H1 (cell line): ENCODE results near the gene CNGA1. TPM values are rescaled to one million over a fixed set of nuclear protein-coding genes. Genes with fewer than 3 reads are reported as not detected.

ENCODE experiments used
- CTCF ChIA-PET: fragments of 300-600 bp; sonication (Branson Sonifier 250); formaldehyde crosslinking; loops from one replicate; lab custom pipeline; 2021; ENCODE audit not compliant: partially characterized antibody; lab: Charles Lee
- POLR2A ChIA-PET: fragments of 300-600 bp; sonication (Branson Sonifier 250); formaldehyde crosslinking; loops from one replicate; lab custom pipeline; 2021; ENCODE audit warnings: inconsistent platforms; ENCODE audit not compliant: partially characterized antibody; lab: Charles Lee
- DNase-seq, 2 experiments: peaks; one replicate each; pipeline versions ENCODE4 v3.0.0 to v3.0.0-alpha.2; 2010 to 2022; ENCODE audit warnings: low spot score in 2 of 2, low read depth in 1 of 2, mixed read lengths in 1 of 2
- FAIRE-seq: peaks from 2 replicates; lab custom pipeline; 2011; peaks lifted over from hg19 to GRCh38; lab: Jason Lieb, UNC
- H2AFZ ChIP-seq: 2 replicates; pipeline ENCODE4 v1.8.1; 2012; ENCODE audit warnings: low read length, inconsistent platforms
- H2AK5ac ChIP-seq: 2 replicates; pipeline ENCODE4 v1.6.1; 2013; ENCODE audit warnings: low read depth, low read length
- H2BK120ac ChIP-seq: replicated peaks from 2 replicates; pipeline ENCODE3; 2013; ENCODE audit warnings: low read depth, low read length, inconsistent platforms
- H2BK12ac ChIP-seq: 2 replicates; pipeline ENCODE4 v1.6.1; 2013; ENCODE audit warnings: low read depth, low read length
- H2BK15ac ChIP-seq: 2 replicates; pipeline ENCODE4 v1.6.1; 2013; ENCODE audit warnings: low read length
- H2BK20ac ChIP-seq: 2 replicates; pipeline ENCODE4 v1.6.1; 2013; ENCODE audit warnings: low read length
- H2BK5ac ChIP-seq: 2 replicates; pipeline ENCODE4 v1.6.1; 2013; ENCODE audit warnings: low read depth, low read length
- H3K14ac ChIP-seq: 2 replicates; pipeline ENCODE4 v1.6.1; 2013; ENCODE audit warnings: inconsistent platforms; ENCODE audit not compliant: insufficient read length
- H3K18ac ChIP-seq: 2 replicates; pipeline ENCODE4 v1.6.1; 2013; ENCODE audit warnings: low read length; ENCODE audit errors: extremely low read depth
- H3K23ac ChIP-seq: 2 replicates; pipeline ENCODE4 v1.6.1; 2013; ENCODE audit warnings: inconsistent platforms; ENCODE audit not compliant: insufficient read length
- H3K23me2 ChIP-seq: 2 replicates; pipeline ENCODE4 v1.6.1; 2013; ENCODE audit warnings: low read depth, low read length
- H3K27ac ChIP-seq: 2 replicates; pipeline ENCODE4 v1.6.1; 2011; ENCODE audit warnings: low read depth, low read length, inconsistent platforms
- H3K27me3 ChIP-seq, 4 experiments: replicated peaks in 1 of 4; 1 replicate in 1 of 4; 2 replicates in 3 of 4; pipeline versions ENCODE4 v1.6.1 to v1.8.1; 2011 to 2013; ENCODE audit warnings: low read length in 3 of 4, mild to moderate bottlenecking in 3 of 4, inconsistent platforms in 2 of 4, mixed read lengths in 2 of 4, moderate library complexity in 1 of 4; ENCODE audit not compliant: control insufficient read depth in 3 of 4, insufficient read depth in 3 of 4; ENCODE audit errors: extremely low read depth in 1 of 4
- H3K36me3 ChIP-seq, 4 experiments: 2 replicates each; pipeline versions ENCODE4 v1.6.1 to v1.8.1; 2011 to 2013; ENCODE audit warnings: mild to moderate bottlenecking in 4 of 4, low read length in 3 of 4, moderate library complexity in 2 of 4, control low read depth in 1 of 4, inconsistent platforms in 1 of 4; ENCODE audit not compliant: insufficient read depth in 4 of 4, control insufficient read depth in 2 of 4
- H3K4ac ChIP-seq: replicated peaks from 2 replicates; pipeline ENCODE3; 2013; ENCODE audit warnings: low read length, low read depth, mixed read lengths, inconsistent platforms; ENCODE audit not compliant: insufficient read length
- H3K4me1 ChIP-seq, 4 experiments: replicated peaks in 1 of 4; 1 replicate in 1 of 4; 2 replicates in 3 of 4; pipeline versions ENCODE4 v1.6.1 to v1.8.1; 2011 to 2013; ENCODE audit warnings: low read length in 3 of 4, inconsistent platforms in 2 of 4, mixed read lengths in 1 of 4; ENCODE audit not compliant: insufficient read depth in 4 of 4, control insufficient read depth in 3 of 4
- H3K4me2 ChIP-seq, 2 experiments: 2 replicates each; pipeline versions ENCODE4 v1.6.1 to v1.8.1; 2011 to 2013; ENCODE audit warnings: low read depth in 2 of 2, low read length in 2 of 2, control low read depth in 1 of 2, inconsistent platforms in 1 of 2, mild to moderate bottlenecking in 1 of 2; ENCODE audit not compliant: insufficient read depth in 1 of 2
- H3K4me3 ChIP-seq, 4 experiments: fragments of 200-600, 300-600 bp in 1 of 4; sonication (generic), shearing (Covaris generic), sonication (Bioruptor Twin) in 1 of 4; 2 replicates each; pipeline versions ENCODE4 v1.5.1 to v1.8.1; 2011 to 2016; ENCODE audit warnings: low read length in 4 of 4, low read depth in 3 of 4, control low read depth in 2 of 4, inconsistent platforms in 2 of 4, mild to moderate bottlenecking in 2 of 4, mixed read lengths in 1 of 4, moderate library complexity in 1 of 4; ENCODE audit not compliant: insufficient read depth in 2 of 4; ENCODE audit errors: extremely low read depth in 1 of 4
- H3K56ac ChIP-seq: replicated peaks from 2 replicates; pipeline ENCODE3; 2013; ENCODE audit warnings: low read depth, mild to moderate bottlenecking, mixed read lengths, low read length, inconsistent platforms; ENCODE audit not compliant: insufficient read length
- H3K79me1 ChIP-seq: 2 replicates; pipeline ENCODE4 v1.6.1; 2013; ENCODE audit warnings: low read depth, low read length, control low read depth
- H3K79me2 ChIP-seq, 2 experiments: 2 replicates each; pipeline versions ENCODE4 v1.6.1 to v1.8.1; 2012 to 2013; ENCODE audit warnings: low read length in 2 of 2, mild to moderate bottlenecking in 2 of 2, inconsistent platforms in 1 of 2; ENCODE audit not compliant: insufficient read depth in 2 of 2, control insufficient read depth in 1 of 2
- H3K9ac ChIP-seq, 4 experiments: replicated peaks in 1 of 4; 1 replicate in 1 of 4; 2 replicates in 3 of 4; pipeline versions ENCODE4 v1.6.1 to v1.8.1; 2011 to 2013; ENCODE audit warnings: low read depth in 3 of 4, low read length in 3 of 4, control low read depth in 2 of 4, mild to moderate bottlenecking in 2 of 4, moderate library complexity in 2 of 4, inconsistent platforms in 1 of 4; ENCODE audit errors: extremely low read depth in 1 of 4
- H3K9me3 ChIP-seq, 2 experiments: 2 replicates each; pipeline versions ENCODE4 v1.6.1 to v1.8.1; 2012 to 2013; ENCODE audit warnings: mild to moderate bottlenecking in 2 of 2, moderate library complexity in 2 of 2, control low read depth in 1 of 2, inconsistent platforms in 1 of 2, low read depth in 1 of 2, low read length in 1 of 2, mixed read lengths in 1 of 2; ENCODE audit not compliant: insufficient read depth in 2 of 2
- H4K20me1 ChIP-seq, 2 experiments: replicated peaks in 1 of 2; 2 replicates each; pipeline versions ENCODE3 to v1.8.1; 2011 to 2013; ENCODE audit warnings: inconsistent platforms in 2 of 2, low read length in 2 of 2, mild to moderate bottlenecking in 1 of 2; ENCODE audit not compliant: insufficient read depth in 2 of 2, control insufficient read depth in 1 of 2
- H4K5ac ChIP-seq: 2 replicates; pipeline ENCODE4 v1.6.1; 2013; ENCODE audit warnings: low read length, low read depth, mixed read lengths, inconsistent platforms; ENCODE audit not compliant: insufficient read length
- H4K8ac ChIP-seq: 2 replicates; pipeline ENCODE4 v1.8.0; 2013; ENCODE audit warnings: mild to moderate bottlenecking, moderate library complexity, low read length, inconsistent platforms; ENCODE audit not compliant: insufficient read depth; ENCODE audit errors: extremely low read depth
- H4K91ac ChIP-seq: replicated peaks from 2 replicates; pipeline ENCODE3; 2013; ENCODE audit warnings: low read length, mixed read lengths, inconsistent platforms; ENCODE audit not compliant: insufficient read length
- BCL11A ChIP-seq, 2 experiments: IDR thresholded peaks; one replicate each; pipeline ENCODE4 v1.6.1; 2011; ENCODE audit warnings: low read depth in 2 of 2, low read length in 2 of 2, mild to moderate bottlenecking in 2 of 2
- BRCA1 ChIP-seq: IDR thresholded peaks from 2 replicates; pipeline ENCODE4 v1.6.1; 2012; ENCODE audit warnings: low read depth, low read length, improper control_type of control experiment
- CBX8 ChIP-seq: fragments of 300-800, 300-1000 bp; sonication (generic); IDR thresholded peaks from 2 replicates; pipeline ENCODE4 v1.7.1; 2016; ENCODE audit warnings: low read depth, low read length, borderline replicate concordance
- CTCF ChIP-seq, 3 experiments: IDR thresholded peaks; 1 replicate in 2 of 3; 2 replicates in 1 of 3; pipeline versions ENCODE4 v1.5.1 to v1.6.1; 2011; ENCODE audit warnings: low read length in 3 of 3, mild to moderate bottlenecking in 3 of 3, inconsistent platforms in 2 of 3, low read depth in 1 of 3, moderate library complexity in 1 of 3; ENCODE audit not compliant: insufficient read depth in 1 of 3; ENCODE audit errors: control extremely low read depth in 1 of 3
- EZH2 ChIP-seq: fragments of 200-600 bp; sonication (generic); IDR thresholded peaks from 2 replicates; pipeline ENCODE4 v1.7.1; 2012; ENCODE audit warnings: low read depth, mild to moderate bottlenecking, moderate library complexity, low read length, inconsistent platforms; ENCODE audit not compliant: severe bottlenecking
- FOSL1 ChIP-seq: IDR thresholded peaks from 2 replicates; pipeline ENCODE4 v1.6.1; 2011; ENCODE audit warnings: mild to moderate bottlenecking, low read depth, low read length, moderate library complexity; ENCODE audit not compliant: insufficient read depth
- HDAC6 ChIP-seq: IDR thresholded peaks from one replicate; pipeline ENCODE4 v1.7.1; 2012; ENCODE audit warnings: low read depth, mild to moderate bottlenecking, inconsistent platforms, low read length, moderate library complexity
- JUND ChIP-seq: IDR thresholded peaks from 2 replicates; pipeline ENCODE4 v1.6.1; 2011; ENCODE audit warnings: mild to moderate bottlenecking, improper control_type of control experiment, low read length
- RFX5 ChIP-seq: IDR thresholded peaks from 2 replicates; pipeline ENCODE4 v1.6.1; 2011; ENCODE audit warnings: low read depth, low read length, improper control_type of control experiment, borderline replicate concordance
- SP1 ChIP-seq: IDR thresholded peaks from 2 replicates; pipeline ENCODE4 v1.6.1; 2011; ENCODE audit warnings: low read depth, low read length
- SP4 ChIP-seq: IDR thresholded peaks from 2 replicates; pipeline ENCODE4 v1.6.1; 2012; ENCODE audit warnings: low read length, inconsistent platforms
- SUZ12 ChIP-seq: fragments of 200-600 bp; sonication (generic); IDR thresholded peaks from 2 replicates; pipeline ENCODE4 v1.6.1; 2012; ENCODE audit warnings: mild to moderate bottlenecking, inconsistent platforms, low read length, moderate library complexity, mixed read lengths
- TAF1 ChIP-seq: IDR thresholded peaks from 2 replicates; pipeline ENCODE4 v1.6.1; 2011; ENCODE audit warnings: mild to moderate bottlenecking, low read depth, low read length
- polyA plus RNA-seq, 7 experiments: library from polyadenylated mRNA; depleted of rRNA in 3 of 7; stranded (reverse) in 5 of 7; unstranded in 2 of 7; fragments of >200 nt in 5 of 7; fragments of 200-250 nt in 2 of 7; gene quantifications; 1 replicate in 5 of 7; 2 replicates in 1 of 7; 4 replicates in 1 of 7; pipeline versions ENCODE4 v1.2.1 to v1.2.3, GENCODE V29; 2011 to 2013; ENCODE audit warnings: missing spikeins in 2 of 7, mixed read lengths in 2 of 7
- total RNA-seq: library from RNA; stranded (reverse); fragmentation: NEBNext Ultra II Directional; extraction: Animal tissue kit (Norgen Biotek cat#: 25700); gene quantifications from 2 replicates; pipeline ENCODE4 v1.2.1, GENCODE V29; 2021

CNGA1 gene
- total and polyA plus RNA-seq, 2 of the 8 experiments (the other 6 are each of a cell fraction or from before 2014, with no cell fraction given) = 0.17 to 0.54 TPM

GRCh38 chr4:48008021-48008596 is 8.4 kb downstream of the CNGA1 start:
- no peaks in the 10 kb centered on the region for H3K27me3 ChIP-seq
- no peak overlapping the region for H2AFZ ChIP-seq
- no peak overlapping the region for H2AK5ac ChIP-seq
- no peak overlapping the region for H3K4me3 ChIP-seq
- no peak for FAIRE-seq
- peaks cover 0 to 20% (median 2%) of the 10 kb centered on the region in 4 experiments; a peak in 1 of 8 replicates for H3K36me3 ChIP-seq
- H2BK20ac ChIP-seq = no peak overlapping the region
- H3K4ac ChIP-seq = no peak overlapping the region
- no peak overlapping the region for H3K18ac ChIP-seq
- H3K23ac ChIP-seq = no peak overlapping the region
- H4K8ac ChIP-seq = no peak overlapping the region
- no peak for DNase-seq
- no peaks in the 10 kb centered on the region for H3K79me2 ChIP-seq
- CTCF ChIA-PET = no interaction called here
- H3K4me1 ChIP-seq = no peaks in the 10 kb centered on the region; a peak in 1 of 7 replicates
- no peak overlapping the region for H3K56ac ChIP-seq
- H3K4me2 ChIP-seq = no peak overlapping the region
- H3K14ac ChIP-seq = no peak overlapping the region
- H2BK5ac ChIP-seq = no peak overlapping the region
- no peak overlapping the region for H4K5ac ChIP-seq
- no peaks in the 10 kb centered on the region for H4K20me1 ChIP-seq
- no peak overlapping the region for H3K9ac ChIP-seq
- H2BK12ac ChIP-seq = no peak overlapping the region
- H2BK15ac ChIP-seq = no peak overlapping the region
- no peak overlapping the region for H4K91ac ChIP-seq
- no peaks in the 10 kb centered on the region for H3K79me1 ChIP-seq
- H2BK120ac ChIP-seq = no peak overlapping the region
- POLR2A ChIA-PET = no interaction called here
- no peak overlapping the region for H3K27ac ChIP-seq
- H3K9me3 ChIP-seq = peaks cover 34 to 60% of the 10 kb centered on the region in 2 experiments
- H3K23me2 ChIP-seq = no peaks in the 10 kb centered on the region
- no peak for TF ChIP-seq TAF1
- no peak for TF ChIP-seq SP4
- no peak for TF ChIP-seq JUND
- TF ChIP-seq HDAC6 = no peak
- no peak for TF ChIP-seq SP1
- no peak for TF ChIP-seq EZH2
- no peak for TF ChIP-seq CTCF (IDR thresholded peaks at IDR 0.05; ENCODE audit: control extremely low read depth in 1 of 3, insufficient read depth in 1 of 3, low read depth in 1 of 3, low read length in 3 of 3)
- TF ChIP-seq RFX5 = no peak
- no peak for TF ChIP-seq CBX8
- TF ChIP-seq FOSL1 = no peak
- TF ChIP-seq BCL11A (IDR thresholded peaks at IDR 0.05; ENCODE audit: low read depth in 2 of 2, low read length in 2 of 2) = no peak
- no peak for TF ChIP-seq BRCA1
- TF ChIP-seq SUZ12 = no peak
